Adrenal gland (tissue), 5 donors: ENCODE results near the gene CTBP2.

Experiments used
- POLR2A ChIP-seq, 2 donors: fragments of 450-650 bp; IDR thresholded peaks; one replicate each; pipeline ENCODE4 v1.6.1; 2017; ENCODE audit warnings: antibody characterized with exemption in 2 of 2, mild to moderate bottlenecking in 2 of 2, moderate library complexity in 1 of 2
- TF ChIP-seq, protein P1 (sequence below), 6 experiments: fragments of 450-650 bp in 4 of 6; fragments of 200-600 bp in 2 of 6; sonication (generic) in 1 of 6; IDR thresholded peaks; 1 replicate in 5 of 6; 2 replicates in 1 of 6; pipeline versions ENCODE4 v1.5.1 to v1.8.0; 2016 to 2021; ENCODE audit warnings: antibody characterized with exemption in 6 of 6, mild to moderate bottlenecking in 2 of 6, moderate library complexity in 1 of 6
- donor health status: DM: no; HTN: no; CAD: no.

DNA sequence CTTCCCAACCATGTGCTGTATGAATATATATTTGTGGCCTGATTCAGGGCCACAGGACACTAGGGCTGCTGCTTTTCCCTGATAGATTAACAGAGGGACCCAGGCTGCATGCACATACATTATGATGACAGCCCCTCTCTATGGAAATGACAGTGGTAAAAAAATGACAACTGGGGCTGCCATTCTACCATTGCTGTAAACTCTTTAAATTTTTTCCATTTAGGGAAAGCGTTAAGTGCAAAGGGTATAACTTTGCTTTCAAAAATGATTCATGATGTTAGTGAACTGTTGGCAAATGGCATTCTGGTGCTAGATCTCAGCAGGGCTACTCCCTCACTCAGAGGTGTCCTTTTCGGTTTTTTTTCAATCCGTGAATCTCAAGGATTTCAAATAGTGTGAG is 4.2 kb downstream of the CTBP2 start:
- TF ChIP-seq, protein P1, sequence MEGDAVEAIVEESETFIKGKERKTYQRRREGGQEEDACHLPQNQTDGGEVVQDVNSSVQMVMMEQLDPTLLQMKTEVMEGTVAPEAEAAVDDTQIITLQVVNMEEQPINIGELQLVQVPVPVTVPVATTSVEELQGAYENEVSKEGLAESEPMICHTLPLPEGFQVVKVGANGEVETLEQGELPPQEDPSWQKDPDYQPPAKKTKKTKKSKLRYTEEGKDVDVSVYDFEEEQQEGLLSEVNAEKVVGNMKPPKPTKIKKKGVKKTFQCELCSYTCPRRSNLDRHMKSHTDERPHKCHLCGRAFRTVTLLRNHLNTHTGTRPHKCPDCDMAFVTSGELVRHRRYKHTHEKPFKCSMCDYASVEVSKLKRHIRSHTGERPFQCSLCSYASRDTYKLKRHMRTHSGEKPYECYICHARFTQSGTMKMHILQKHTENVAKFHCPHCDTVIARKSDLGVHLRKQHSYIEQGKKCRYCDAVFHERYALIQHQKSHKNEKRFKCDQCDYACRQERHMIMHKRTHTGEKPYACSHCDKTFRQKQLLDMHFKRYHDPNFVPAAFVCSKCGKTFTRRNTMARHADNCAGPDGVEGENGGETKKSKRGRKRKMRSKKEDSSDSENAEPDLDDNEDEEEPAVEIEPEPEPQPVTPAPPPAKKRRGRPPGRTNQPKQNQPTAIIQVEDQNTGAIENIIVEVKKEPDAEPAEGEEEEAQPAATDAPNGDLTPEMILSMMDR (IDR thresholded peaks at IDR 0.05), result no peak
- TF ChIP-seq POLR2A (IDR thresholded peaks at IDR 0.05), result no peak
